Right forelimb (tissue), 1 donor: ENCODE data around the gene RPS18.
A peak's percentile ranks its signal among the peaks of the same experiment; 100 is the strongest.

Experiments used
- DNase-seq: peaks from one replicate; pipeline ENCODE4 v3.0.0-alpha.2; 2018

Gene RPS18

GRCh38 chr6:33292996-33293682 is 21.3 kb downstream of the RPS18 start:
- no peak for DNase-seq

GRCh38 chr6:33294086-33294823 is 22.4 kb downstream of the RPS18 start:
- DNase-seq: no peak

GRCh38 chr6:33295621-33296369 is 23.9 kb downstream of the RPS18 start:
- no peak for DNase-seq

- no peak for DNase-seq
Observed at GRCh38 chr6:33296797-33297405, 25.0 kb downstream of the RPS18 start.

GRCh38 chr6:33297406-33297955 is 25.6 kb downstream of the RPS18 start:
- no peak for DNase-seq

- peak; percentile 85 for DNase-seq
Observed at GRCh38 chr6:33297956-33298772, 26.3 kb downstream of the RPS18 start.

- DNase-seq: peak; percentile 88
Observed at GRCh38 chr6:33298773-33299236, 26.9 kb downstream of the RPS18 start, which contains the start of gene RGL2. Gene RGL2 (minus strand): TSS chr6:33298942. CDS start chr6:33298610, 332 bp downstream.

- DNase-seq: peak; percentile 94
Observed at GRCh38 chr6:33299237-33299944, 27.5 kb downstream of the RPS18 start.

GRCh38 chr6:33301877-33302276 is 30.0 kb downstream of the RPS18 start:
- no peak for DNase-seq

- no peak for DNase-seq
Observed at GRCh38 chr6:33304216-33304615, 32.3 kb downstream of the RPS18 start.

- DNase-seq: no peak
Observed at GRCh38 chr6:33305052-33305451, 33.2 kb downstream of the RPS18 start.

- DNase-seq: no peak
Observed at GRCh38 chr6:33306356-33306755, 34.5 kb downstream of the RPS18 start.

- peak; percentile 66 for DNase-seq
Observed at GRCh38 chr6:33312361-33313104, 40.7 kb downstream of the RPS18 start.

GRCh38 chr6:33313105-33313708 is 41.3 kb downstream of the RPS18 start:
- DNase-seq: peak; percentile 71

GRCh38 chr6:33313709-33314514 is 42.0 kb downstream of the RPS18 start, which contains the start of gene TAPBP:
Gene TAPBP (minus strand): TSS chr6:33314078. CDS start chr6:33314041, 37 bp downstream.
- peak; percentile 80 for DNase-seq

- DNase-seq: peak; percentile 73
Observed at GRCh38 chr6:33314515-33314942, 42.7 kb downstream of the RPS18 start.

GRCh38 chr6:33314943-33315792 is 43.3 kb downstream of the RPS18 start:
- no peak for DNase-seq
